GM12878 (cell line): ENCODE results near the gene DPH1. TPM values are rescaled to one million over a fixed set of nuclear protein-coding genes. Genes with fewer than 3 reads are reported as not detected.

Source experiments
- ATF2 ChIP-seq: IDR thresholded peaks from 2 replicates; pipeline ENCODE4 v1.6.1; 2012; ENCODE audit warnings: low read length, inconsistent platforms
- BCL11A ChIP-seq: IDR thresholded peaks from 2 replicates; pipeline ENCODE4 v1.6.1; 2011; ENCODE audit warnings: low read depth, low read length
- BRCA1 ChIP-seq: IDR thresholded peaks from 2 replicates; pipeline ENCODE4 v1.6.1; 2011; ENCODE audit warnings: low read depth, low read length, improper control_type of control experiment
- CTCF ChIP-seq, 3 experiments: IDR thresholded peaks in 2 of 3; conservative IDR thresholded peaks in 1 of 3; 2 replicates each; pipeline ENCODE4 v1.5.1; 2011; ENCODE audit warnings: low read depth in 3 of 3, low read length in 3 of 3, mild to moderate bottlenecking in 3 of 3, control low read depth in 2 of 3, moderate library complexity in 2 of 3, inconsistent platforms in 1 of 3, mixed read lengths in 1 of 3; ENCODE audit not compliant: control insufficient read depth in 2 of 3, insufficient read depth in 1 of 3; ENCODE audit errors: extremely low read depth in 1 of 3
- EZH2 ChIP-seq: IDR thresholded peaks from 2 replicates; pipeline ENCODE4 v1.6.1; 2012; ENCODE audit warnings: low read depth, mild to moderate bottlenecking, control low read depth, inconsistent platforms, low read length, borderline replicate concordance; ENCODE audit not compliant: control insufficient read depth
- HDAC6 ChIP-seq: fragments of 200-600 bp; sonication (generic); IDR thresholded peaks from one replicate; pipeline ENCODE4 v1.8.0; 2017; ENCODE audit warnings: antibody characterized with exemption; ENCODE audit not compliant: unreplicated experiment
- KAT2A ChIP-seq: conservative IDR thresholded peaks from 2 replicates; pipeline ENCODE4 v1.6.1; 2011; ENCODE audit warnings: low read depth, low read length; ENCODE audit not compliant: control insufficient read depth
- MEF2B ChIP-seq: fragments of 450-650 bp; IDR thresholded peaks from 2 replicates; pipeline ENCODE4 v1.6.1; 2018; ENCODE audit warnings: mild to moderate bottlenecking, moderate library complexity; ENCODE audit not compliant: partially characterized antibody, poor library complexity, severe bottlenecking
- PAX8 ChIP-seq: fragments of 450-650 bp; IDR thresholded peaks from 2 replicates; pipeline ENCODE4 v1.6.1; 2017; ENCODE audit warnings: mild to moderate bottlenecking, moderate library complexity
- POLR2AphosphoS5 ChIP-seq: IDR thresholded peaks from 2 replicates; pipeline ENCODE4 v1.6.1; 2011; ENCODE audit warnings: mild to moderate bottlenecking, low read length, inconsistent platforms
- RAD51 ChIP-seq: fragments of 450-650 bp; IDR thresholded peaks from 2 replicates; pipeline ENCODE4 v1.6.1; 2016; ENCODE audit warnings: moderate library complexity, mild to moderate bottlenecking, inconsistent platforms
- RCOR1 ChIP-seq: conservative IDR thresholded peaks from 2 replicates; pipeline ENCODE4 v1.6.1; 2012; ENCODE audit warnings: low read depth, low read length, improper control_type of control experiment
- SIN3A ChIP-seq: IDR thresholded peaks from 2 replicates; pipeline ENCODE4 v1.6.1; 2012; ENCODE audit warnings: low read depth, low read length, improper control_type of control experiment
- SMAD5 ChIP-seq: IDR thresholded peaks from 2 replicates; pipeline ENCODE4 v1.6.1; 2016; ENCODE audit warnings: antibody characterized with exemption, low read depth
- SMC3 ChIP-seq: IDR thresholded peaks from 2 replicates; pipeline ENCODE4 v1.6.1; 2011; ENCODE audit warnings: low read length, improper control_type of control experiment, borderline replicate concordance
- SPI1 ChIP-seq: IDR thresholded peaks from 2 replicates; pipeline ENCODE4 v1.6.1; 2011; ENCODE audit warnings: low read depth, mild to moderate bottlenecking, low read length, moderate library complexity, borderline replicate concordance; ENCODE audit not compliant: insufficient read depth
- SREBF2 ChIP-seq: IDR thresholded peaks from 2 replicates; pipeline ENCODE4 v1.6.1; 2012; ENCODE audit warnings: mild to moderate bottlenecking, low read length
- SUZ12 ChIP-seq: fragments of 200-600 bp; sonication (generic); IDR thresholded peaks from one replicate; pipeline ENCODE4 v1.6.1; 2018; ENCODE audit warnings: antibody characterized with exemption, mild to moderate bottlenecking; ENCODE audit not compliant: unreplicated experiment
- TAF1 ChIP-seq: IDR thresholded peaks from 2 replicates; pipeline ENCODE4 v1.6.1; 2011; ENCODE audit warnings: mild to moderate bottlenecking, low read depth, low read length, borderline replicate concordance
- TARDBP ChIP-seq: IDR thresholded peaks from 2 replicates; pipeline ENCODE4 v1.6.1; 2016; ENCODE audit warnings: borderline replicate concordance
- polyA plus RNA-seq, 11 experiments: library from polyadenylated mRNA; depleted of rRNA in 4 of 11; unstranded in 6 of 11; stranded (reverse) in 5 of 11; fragments of >200 nt; fragmentation: Nextera tagmentation in 4 of 11; fragmentation: Illumina TruSeq in 1 of 11; extraction: Ambion mirVana in 4 of 11; extraction: Trizol in 1 of 11; gene quantifications; 1 replicate in 1 of 11; 2 replicates in 10 of 11; pipeline versions ENCODE4 v1.2.1 to v1.2.3, GENCODE V29; 2011 to 2016; ENCODE audit warnings: inconsistent platforms in 2 of 11, missing spikeins in 2 of 11, low read depth in 1 of 11
- total RNA-seq, 4 experiments: library from RNA; depleted of rRNA in 3 of 4; stranded (reverse); fragments of >200 nt in 3 of 4; fragmentation: Illumina TruSeq in 1 of 4; extraction: Trizol in 1 of 4; gene quantifications; 2 replicates each; pipeline versions ENCODE4 v1.2.1 to v1.2.3, GENCODE V29; 2013 to 2021
- TF ChIP-seq, protein P1 (sequence below): fragments of 450-650 bp; IDR thresholded peaks from 2 replicates; pipeline ENCODE4 v1.6.1; 2017; ENCODE audit warnings: mild to moderate bottlenecking, low read depth, inconsistent platforms; ENCODE audit not compliant: poor library complexity, severe bottlenecking
- TF ChIP-seq, protein P2 (sequence below): IDR thresholded peaks from 2 replicates; pipeline ENCODE4 v1.6.1; 2012; ENCODE audit warnings: mild to moderate bottlenecking, low read depth, low read length

The DPH1 gene
- total and polyA plus RNA-seq, 10 of the 15 experiments (the other 5 are each of a cell fraction or from before 2014, with no cell fraction given): 0.29 to 33.6 (median 20.2) TPM

GRCh38 chr17:2083613-2084035, 53.7 kb downstream of the DPH1 start (continued):
- peak; percentile 80 for TF ChIP-seq MEF2B
- no peak for TF ChIP-seq RAD51
- TF ChIP-seq SUZ12: no peak
- TF ChIP-seq SMAD5: no peak
- TF ChIP-seq, protein P1, sequence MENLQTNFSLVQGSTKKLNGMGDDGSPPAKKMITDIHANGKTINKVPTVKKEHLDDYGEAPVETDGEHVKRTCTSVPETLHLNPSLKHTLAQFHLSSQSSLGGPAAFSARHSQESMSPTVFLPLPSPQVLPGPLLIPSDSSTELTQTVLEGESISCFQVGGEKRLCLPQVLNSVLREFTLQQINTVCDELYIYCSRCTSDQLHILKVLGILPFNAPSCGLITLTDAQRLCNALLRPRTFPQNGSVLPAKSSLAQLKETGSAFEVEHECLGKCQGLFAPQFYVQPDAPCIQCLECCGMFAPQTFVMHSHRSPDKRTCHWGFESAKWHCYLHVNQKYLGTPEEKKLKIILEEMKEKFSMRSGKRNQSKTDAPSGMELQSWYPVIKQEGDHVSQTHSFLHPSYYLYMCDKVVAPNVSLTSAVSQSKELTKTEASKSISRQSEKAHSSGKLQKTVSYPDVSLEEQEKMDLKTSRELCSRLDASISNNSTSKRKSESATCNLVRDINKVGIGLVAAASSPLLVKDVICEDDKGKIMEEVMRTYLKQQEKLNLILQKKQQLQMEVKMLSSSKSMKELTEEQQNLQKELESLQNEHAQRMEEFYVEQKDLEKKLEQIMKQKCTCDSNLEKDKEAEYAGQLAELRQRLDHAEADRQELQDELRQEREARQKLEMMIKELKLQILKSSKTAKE: peak; percentile 99
- TF ChIP-seq POLR2AphosphoS5: peak; percentile 21; the same call in 1 of the 2 replicates
- TF ChIP-seq ATF2: no peak
- no peak for TF ChIP-seq RCOR1
- no peak for TF ChIP-seq BRCA1
- peak in 2 of 3 experiments; percentile 30 to 37; a peak in 3 of 6 replicates for TF ChIP-seq CTCF (IDR thresholded peaks at IDR 0.05 in 2 of 3, conservative IDR thresholded peaks at IDR 0.05 in 1 of 3; ENCODE audit: control insufficient read depth in 2 of 3, extremely low read depth in 1 of 3, insufficient read depth in 1 of 3, low read depth in 3 of 3, low read length in 3 of 3)
- 0 out of 2 replicates have a peak, but pooled peaks have one; percentile 12 for TF ChIP-seq TARDBP
- peak; percentile 81 for TF ChIP-seq BCL11A
- peak; percentile 97 for TF ChIP-seq SPI1
- no peak for TF ChIP-seq KAT2A
- TF ChIP-seq PAX8: no peak
- TF ChIP-seq SIN3A: no peak
- no peak for TF ChIP-seq EZH2
- TF ChIP-seq, protein P2, sequence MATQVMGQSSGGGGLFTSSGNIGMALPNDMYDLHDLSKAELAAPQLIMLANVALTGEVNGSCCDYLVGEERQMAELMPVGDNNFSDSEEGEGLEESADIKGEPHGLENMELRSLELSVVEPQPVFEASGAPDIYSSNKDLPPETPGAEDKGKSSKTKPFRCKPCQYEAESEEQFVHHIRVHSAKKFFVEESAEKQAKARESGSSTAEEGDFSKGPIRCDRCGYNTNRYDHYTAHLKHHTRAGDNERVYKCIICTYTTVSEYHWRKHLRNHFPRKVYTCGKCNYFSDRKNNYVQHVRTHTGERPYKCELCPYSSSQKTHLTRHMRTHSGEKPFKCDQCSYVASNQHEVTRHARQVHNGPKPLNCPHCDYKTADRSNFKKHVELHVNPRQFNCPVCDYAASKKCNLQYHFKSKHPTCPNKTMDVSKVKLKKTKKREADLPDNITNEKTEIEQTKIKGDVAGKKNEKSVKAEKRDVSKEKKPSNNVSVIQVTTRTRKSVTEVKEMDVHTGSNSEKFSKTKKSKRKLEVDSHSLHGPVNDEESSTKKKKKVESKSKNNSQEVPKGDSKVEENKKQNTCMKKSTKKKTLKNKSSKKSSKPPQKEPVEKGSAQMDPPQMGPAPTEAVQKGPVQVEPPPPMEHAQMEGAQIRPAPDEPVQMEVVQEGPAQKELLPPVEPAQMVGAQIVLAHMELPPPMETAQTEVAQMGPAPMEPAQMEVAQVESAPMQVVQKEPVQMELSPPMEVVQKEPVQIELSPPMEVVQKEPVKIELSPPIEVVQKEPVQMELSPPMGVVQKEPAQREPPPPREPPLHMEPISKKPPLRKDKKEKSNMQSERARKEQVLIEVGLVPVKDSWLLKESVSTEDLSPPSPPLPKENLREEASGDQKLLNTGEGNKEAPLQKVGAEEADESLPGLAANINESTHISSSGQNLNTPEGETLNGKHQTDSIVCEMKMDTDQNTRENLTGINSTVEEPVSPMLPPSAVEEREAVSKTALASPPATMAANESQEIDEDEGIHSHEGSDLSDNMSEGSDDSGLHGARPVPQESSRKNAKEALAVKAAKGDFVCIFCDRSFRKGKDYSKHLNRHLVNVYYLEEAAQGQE: no peak
- no peak for TF ChIP-seq HDAC6
- TF ChIP-seq TAF1: 0 out of 2 replicates have a peak, but pooled peaks have one; percentile 18
- no peak for TF ChIP-seq SREBF2
- TF ChIP-seq SMC3: peak; percentile 49; the same call in 1 of the 2 replicates
